NB4 (cell line): ENCODE measurements around the gene TOM1L2.

Experiments
- MAX ChIP-seq: IDR thresholded peaks from 2 replicates; pipeline ENCODE4 v1.6.1; 2011; ENCODE audit warnings: low read depth, low read length
- MYC ChIP-seq: IDR thresholded peaks from 2 replicates; pipeline ENCODE4 v1.6.1; 2011; ENCODE audit warnings: low read depth, low read length
- POLR2A ChIP-seq: IDR thresholded peaks from 2 replicates; pipeline ENCODE4 v1.6.1; 2011; ENCODE audit warnings: mild to moderate bottlenecking; ENCODE audit not compliant: insufficient read length; ENCODE audit errors: extremely low read depth
- TF ChIP-seq, protein P1 (sequence below): IDR thresholded peaks from one replicate; pipeline ENCODE4 v1.5.1; 2012; ENCODE audit warnings: low read depth, low read length

GRCh38 chr17:17970699-17971430, 1.3 kb downstream of the TOM1L2 start:
- TF ChIP-seq, protein P1, sequence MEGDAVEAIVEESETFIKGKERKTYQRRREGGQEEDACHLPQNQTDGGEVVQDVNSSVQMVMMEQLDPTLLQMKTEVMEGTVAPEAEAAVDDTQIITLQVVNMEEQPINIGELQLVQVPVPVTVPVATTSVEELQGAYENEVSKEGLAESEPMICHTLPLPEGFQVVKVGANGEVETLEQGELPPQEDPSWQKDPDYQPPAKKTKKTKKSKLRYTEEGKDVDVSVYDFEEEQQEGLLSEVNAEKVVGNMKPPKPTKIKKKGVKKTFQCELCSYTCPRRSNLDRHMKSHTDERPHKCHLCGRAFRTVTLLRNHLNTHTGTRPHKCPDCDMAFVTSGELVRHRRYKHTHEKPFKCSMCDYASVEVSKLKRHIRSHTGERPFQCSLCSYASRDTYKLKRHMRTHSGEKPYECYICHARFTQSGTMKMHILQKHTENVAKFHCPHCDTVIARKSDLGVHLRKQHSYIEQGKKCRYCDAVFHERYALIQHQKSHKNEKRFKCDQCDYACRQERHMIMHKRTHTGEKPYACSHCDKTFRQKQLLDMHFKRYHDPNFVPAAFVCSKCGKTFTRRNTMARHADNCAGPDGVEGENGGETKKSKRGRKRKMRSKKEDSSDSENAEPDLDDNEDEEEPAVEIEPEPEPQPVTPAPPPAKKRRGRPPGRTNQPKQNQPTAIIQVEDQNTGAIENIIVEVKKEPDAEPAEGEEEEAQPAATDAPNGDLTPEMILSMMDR = no peak
- no peak for TF ChIP-seq POLR2A
- no peak for TF ChIP-seq MAX
- no peak for TF ChIP-seq MYC
